ENCODE measurements around the gene FYB1. TPM values are rescaled to one million over a fixed set of nuclear protein-coding genes. Genes with fewer than 3 reads are reported as not detected.

The FYB1 gene
- total and polyA plus RNA-seq, 2 experiments from 2014 or later = not detected

- TF ChIP-seq CTCF (conservative IDR thresholded peaks at IDR 0.05; ENCODE audit: low read depth in 2 of 2) (no peak), EZH2phosphoT487 (IDR thresholded peaks at IDR 0.05; ENCODE audit: unreplicated experiment) (no peak), ZNF114 (CRISPR knock-in tag; IDR thresholded peaks at IDR 0.05) (no peak), CREB1 (CRISPR knock-in tag; IDR thresholded peaks at IDR 0.05; ENCODE audit: low read depth) (no peak)
These were observed 17.4 kb upstream of the FYB1 start (continued) for GRCh38 chr5:39236718-39237117.

GRCh38 chr5:39235648-39236047 is 16.3 kb upstream of the FYB1 start:
- H3K4me1 Mint-ChIP-seq = no peaks in the 10 kb centered on the region
- no peaks in the 10 kb centered on the region for H3K27me3 Mint-ChIP-seq (ENCODE audit: insufficient read depth, low read depth, poor library complexity)

More at GRCh38 chr5:39235648-39236047, 16.3 kb upstream of the FYB1 start:
- no peaks in the 10 kb centered on the region for H3F3A ChIP-seq (replicated peaks; ENCODE audit: low read depth)
- no peaks in the 10 kb centered on the region for H3K9me2 ChIP-seq (ENCODE audit: insufficient read depth)
- H4K20me1 ChIP-seq (replicated peaks; ENCODE audit: insufficient read depth) = no peaks in the 10 kb centered on the region
- no peak for DNase-seq (ENCODE audit: low spot score)
- ATAC-seq = no peak
- no peak overlapping the region for H2AFZ ChIP-seq
- no peaks in the 10 kb centered on the region for H3K36me3 ChIP-seq (ENCODE audit: insufficient read depth)
- no peaks in the 10 kb centered on the region for H3K79me2 ChIP-seq (replicated peaks; ENCODE audit: insufficient read depth)
- Mint-ChIP-seq H3K9me3 (peaks cover 9% of the 10 kb centered on the region), H3K27ac (no peak overlapping the region), H3K36me3 (ENCODE audit: low read depth) (peaks cover 4% of the 10 kb centered on the region; the same call in 1 of the 3 replicates), H3K4me3 (no peak overlapping the region)
- no peak overlapping the region for H3K4me3 ChIP-seq
- TF ChIP-seq ZNF462 (CRISPR knock-in tag; IDR thresholded peaks at IDR 0.05) (no peak), STAT1 (IDR thresholded peaks at IDR 0.05; ENCODE audit: unreplicated experiment) (no peak), ZNF114 (CRISPR knock-in tag; IDR thresholded peaks at IDR 0.05) (no peak), ZNF331 (CRISPR knock-in tag; IDR thresholded peaks at IDR 0.05; ENCODE audit: low read depth) (no peak)
- H3K27ac ChIP-seq (ENCODE audit: low read depth) = no peak overlapping the region
- no peak overlapping the region for H3K4me2 ChIP-seq
- H3K27me3 ChIP-seq (ENCODE audit: insufficient read depth) = no peaks in the 10 kb centered on the region
- H3K4me1 ChIP-seq (ENCODE audit: insufficient read depth) = no peaks in the 10 kb centered on the region

All from GM23338 (cell line).